M059J (cell line): ENCODE measurements around the gene EZR. TPM values are rescaled to one million over a fixed set of nuclear protein-coding genes. Genes with fewer than 3 reads are reported as not detected.
"Not testable (repeated sequence)": the region's sequence is repeated elsewhere in the genome, so short reads cannot be mapped to it uniquely, and the experiment has no call there.

Experiments used
- DNase-seq: peaks from one replicate; pipeline ENCODE4 v3.0.0-alpha.2; 2012; ENCODE audit warnings: low read depth
- total RNA-seq: library from RNA; depleted of rRNA; stranded (reverse); fragments of >200 nt; shearing (Covaris generic); gene quantifications from 2 replicates; pipeline ENCODE4 v1.2.3, GENCODE V29; 2014

The EZR gene
- total RNA-seq, 1 experiment from 2014 or later, result 224 TPM

GRCh38 chr6:158841358-158841757, 22.2 kb upstream of the EZR start:
- no peak for DNase-seq

DNA sequence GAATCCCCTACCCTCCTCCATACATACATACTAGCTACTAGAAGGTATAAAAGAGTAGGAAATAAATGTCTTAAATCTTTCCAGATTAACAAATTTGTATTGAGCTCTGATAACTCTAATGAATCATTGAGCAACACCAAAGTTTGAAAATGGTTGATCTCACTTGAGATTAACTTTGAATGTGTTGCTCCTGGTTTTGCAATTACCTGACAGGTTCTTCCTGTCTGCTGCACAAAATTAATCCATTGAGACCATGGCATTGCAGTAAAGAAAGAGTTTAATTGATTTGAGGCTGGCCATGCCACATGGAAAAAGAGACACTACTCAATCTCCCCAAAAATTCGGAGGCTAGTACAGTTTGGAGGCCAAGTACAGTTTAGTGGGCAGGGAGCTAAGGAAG, 21.3 kb upstream of the EZR start:
- DNase-seq, result no peak

GRCh38 chr6:158839796-158840195, 20.6 kb upstream of the EZR start:
- peak; percentile 78 for DNase-seq

DNA sequence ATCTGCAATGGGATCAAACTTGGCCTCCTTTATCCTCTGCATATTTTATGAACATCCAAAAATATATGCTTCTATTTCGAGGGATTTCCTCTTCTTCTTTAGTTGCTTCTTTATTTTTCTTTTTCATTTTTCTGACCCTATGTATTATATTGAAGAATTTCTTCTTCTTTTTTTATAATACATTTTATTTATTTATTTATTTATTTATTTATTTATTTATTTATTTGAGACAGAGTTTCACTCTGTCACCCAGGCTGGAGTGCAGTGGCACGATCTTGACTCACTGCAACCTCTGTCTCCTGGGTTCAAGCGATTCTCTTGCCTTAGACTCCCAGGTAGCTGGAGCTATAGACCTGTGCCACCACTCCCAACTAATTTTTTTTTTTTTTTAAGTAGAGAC, 19.6 kb upstream of the EZR start:
- DNase-seq, result not testable (repeated sequence)

- peak; percentile 84 for DNase-seq
Observed at GRCh38 chr6:158837684-158838625, 18.8 kb upstream of the EZR start.

- no peak for DNase-seq
Observed at GRCh38 chr6:158836625-158837311, 17.6 kb upstream of the EZR start.

GRCh38 chr6:158835616-158836221, 16.6 kb upstream of the EZR start:
- DNase-seq, result no peak

DNA sequence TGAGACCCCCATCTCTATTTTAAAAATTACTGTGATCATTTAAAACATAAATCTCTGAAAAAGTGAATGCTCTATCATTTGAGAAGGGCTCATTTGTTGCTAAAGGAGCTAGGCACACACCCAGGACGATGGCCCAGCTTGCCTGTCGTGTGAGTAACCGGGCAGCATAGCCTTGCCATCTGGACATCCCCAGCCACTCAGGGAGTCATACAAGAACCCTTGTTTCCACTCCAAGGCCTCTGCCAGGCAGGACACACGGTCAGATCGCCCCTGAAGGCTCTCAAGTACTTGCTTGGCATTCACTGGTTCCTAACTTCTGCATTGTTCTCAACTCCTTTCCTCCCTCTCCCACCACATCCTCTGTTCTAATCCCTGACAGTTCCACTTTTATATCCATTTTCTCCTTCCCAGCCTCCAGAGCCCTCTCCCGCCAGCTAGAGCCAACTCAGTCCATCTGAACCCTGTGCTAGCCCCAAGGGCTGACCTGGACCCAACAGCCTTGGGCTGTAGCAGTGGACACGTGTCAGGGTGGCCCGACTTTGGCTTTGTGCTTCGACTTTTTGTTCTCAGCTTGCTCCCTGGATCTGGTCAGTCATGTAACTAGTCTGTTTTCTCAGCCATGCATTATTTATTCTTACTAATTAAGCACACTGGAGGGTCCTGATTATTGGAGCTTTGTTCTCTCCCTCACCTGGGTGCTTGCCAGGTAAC, 15.7 kb upstream of the EZR start:
- DNase-seq, result no peak

DNA sequence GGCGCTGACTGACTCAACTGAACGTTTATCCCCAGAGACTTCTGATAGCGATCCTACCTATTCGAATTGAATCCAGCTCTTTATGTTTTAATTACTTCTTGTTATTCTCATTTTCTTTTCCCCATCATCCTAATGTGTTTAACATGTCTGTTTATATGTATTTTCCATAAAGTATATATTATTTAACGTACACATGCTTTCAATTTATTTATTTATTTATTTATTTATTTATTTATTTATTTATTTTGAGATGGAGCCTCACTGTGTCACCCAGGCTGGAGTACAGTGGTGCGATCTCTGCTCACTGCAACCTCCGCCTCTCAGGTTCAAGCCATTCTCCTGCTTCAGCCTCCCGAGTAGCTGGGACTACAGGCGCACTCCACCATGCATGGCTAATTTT, 13.6 kb upstream of the EZR start:
- DNase-seq, result not testable (repeated sequence)

GRCh38 chr6:158832026-158832425, 12.9 kb upstream of the EZR start:
- DNase-seq, result no peak

- DNase-seq, result no peak
Observed at GRCh38 chr6:158831571-158831970, 12.4 kb upstream of the EZR start.

DNA sequence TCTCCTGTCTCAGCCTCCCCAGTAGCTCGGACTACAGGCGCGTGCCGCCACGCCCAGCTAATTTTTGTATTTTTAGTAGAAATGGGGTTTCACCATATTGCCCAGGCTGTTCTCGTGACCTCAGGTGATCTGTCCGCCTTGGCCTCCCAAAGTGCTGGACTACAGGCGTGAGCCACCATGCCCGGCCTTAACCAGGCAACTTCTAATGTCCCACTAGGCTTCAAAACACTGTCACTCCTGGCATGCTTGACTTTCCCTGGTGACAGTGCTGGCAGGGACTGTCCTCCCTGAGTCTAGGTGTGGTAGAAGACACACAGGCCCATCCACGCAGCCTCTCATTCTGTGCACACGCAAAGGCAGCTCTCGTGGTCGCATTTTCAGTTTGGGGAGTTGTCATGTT, 11.6 kb upstream of the EZR start:
- DNase-seq, result no peak

- DNase-seq, result no peak
Observed at GRCh38 chr6:158828807-158829206, 9.6 kb upstream of the EZR start.

DNA sequence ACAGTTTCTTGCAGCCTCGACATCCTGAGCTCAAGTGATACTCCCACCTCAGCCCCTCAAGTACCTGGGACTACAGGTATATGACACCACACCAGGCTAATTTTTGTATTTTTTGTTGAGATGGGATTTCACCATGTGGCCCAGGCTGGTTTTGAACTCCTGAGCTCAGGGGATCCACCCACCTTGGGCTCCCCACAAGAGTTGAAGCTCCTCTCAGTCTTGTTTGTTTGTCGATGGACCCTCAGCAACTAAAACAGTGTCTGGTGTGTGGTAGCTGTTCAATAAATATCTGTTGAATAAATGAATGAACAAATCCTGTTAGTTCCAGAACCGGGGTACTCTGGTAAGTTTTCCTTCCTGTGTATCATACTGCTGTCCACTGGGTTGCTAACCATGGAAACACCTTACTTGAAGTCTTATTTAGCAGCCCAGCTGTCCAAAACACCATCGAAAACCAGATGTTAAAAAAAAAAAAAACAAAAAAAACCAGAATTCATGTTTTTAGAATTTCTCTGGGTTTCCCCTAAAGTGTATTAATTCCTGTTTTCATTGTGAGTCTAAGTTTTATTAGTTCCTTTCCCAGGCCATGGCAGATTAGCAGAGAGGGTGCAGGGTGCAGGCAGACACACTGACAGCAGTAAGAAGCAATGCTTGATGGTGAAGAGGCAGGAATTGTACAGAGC, 7.8 kb upstream of the EZR start:
- no peak for DNase-seq

GRCh38 chr6:158825951-158826306, 6.8 kb upstream of the EZR start:
- DNase-seq, result no peak

GRCh38 chr6:158825038-158825950, 6.1 kb upstream of the EZR start:
- DNase-seq, result no peak

GRCh38 chr6:158823616-158824015, 4.4 kb upstream of the EZR start:
- DNase-seq, result not testable (repeated sequence)

DNA sequence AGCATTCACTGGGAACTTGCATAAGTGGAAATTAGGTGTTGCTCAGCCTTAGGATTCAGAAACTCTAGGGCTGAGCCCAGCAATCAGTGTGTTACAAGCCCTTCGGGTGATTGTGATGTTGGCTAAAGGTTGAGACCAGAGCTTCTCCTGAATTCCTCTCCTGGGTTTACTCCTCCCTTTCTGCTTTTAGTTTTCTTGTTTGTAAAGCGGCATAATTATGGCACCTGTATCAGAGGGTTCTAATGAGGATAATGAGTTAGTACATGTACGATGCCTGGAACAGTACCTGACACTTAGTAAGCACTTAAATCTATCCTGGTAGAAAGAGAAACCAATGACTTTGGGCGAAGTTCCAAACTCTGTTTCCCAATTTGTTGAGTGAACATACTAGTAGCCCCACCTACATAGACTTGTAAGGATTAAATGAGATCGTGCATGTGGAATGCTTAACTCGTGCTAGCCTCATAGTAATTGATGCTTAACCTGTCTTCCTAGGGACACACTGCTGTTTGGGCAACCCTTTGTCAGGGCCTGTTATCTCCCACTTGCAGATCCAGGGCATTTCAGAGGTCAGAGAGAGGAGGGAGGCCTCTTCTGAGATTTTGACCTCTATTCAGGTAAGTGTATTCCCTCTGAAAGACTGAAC, 932 bp upstream of the EZR start:
- peak; percentile 36 for DNase-seq

DNA sequence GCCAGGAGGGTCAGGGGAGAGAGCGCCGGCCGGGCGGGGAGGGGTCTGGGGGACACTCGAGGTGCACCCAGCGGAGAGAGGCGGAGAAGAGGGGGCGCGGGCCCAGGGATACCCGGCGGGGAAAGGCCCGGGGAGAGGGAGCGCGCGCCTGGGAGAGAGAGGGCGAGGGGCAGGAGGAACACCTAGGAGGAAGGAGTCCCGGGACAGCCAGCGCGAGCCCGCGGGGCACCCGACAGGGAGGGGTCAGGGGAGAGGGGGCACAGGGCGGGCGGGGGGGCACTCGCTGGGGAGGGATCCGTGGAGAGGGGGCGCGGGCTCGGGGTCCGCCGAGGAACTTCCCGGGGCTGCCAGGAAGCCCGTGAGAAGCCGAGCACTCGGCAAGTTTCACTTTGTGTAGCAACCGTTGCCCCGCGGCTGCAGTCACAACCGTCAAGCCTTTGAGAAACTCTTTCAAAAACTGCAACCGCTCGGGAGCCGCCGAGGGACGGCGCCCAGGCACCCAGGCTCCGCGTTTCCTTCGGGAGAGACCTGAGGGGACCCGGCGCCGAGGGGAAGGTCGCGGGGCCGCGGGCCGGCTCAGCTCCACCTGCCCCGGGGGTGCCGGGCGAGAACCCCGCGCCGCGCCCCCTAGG, 471 bp downstream of the EZR start:
- DNase-seq, result peak; percentile 80
